HepG2 (cell line): ENCODE data around the gene P4HB. TPM values are rescaled to one million over a fixed set of nuclear protein-coding genes. Genes with fewer than 3 reads are reported as not detected.

Experiments
- CAMTA2 ChIP-seq: sonication (generic); formaldehyde crosslinking; IDR thresholded peaks from 2 replicates; pipeline ENCODE4 v1.4.0; 2020; ENCODE audit warnings: mild to moderate bottlenecking, missing genetic modification reagents, borderline replicate concordance
- CC2D1A ChIP-seq: sonication (generic); formaldehyde crosslinking; IDR thresholded peaks from 2 replicates; pipeline ENCODE4 v1.8.1; 2023; ENCODE audit warnings: mild to moderate bottlenecking, missing genetic modification reagents
- FOXA3 ChIP-seq: IDR thresholded peaks from 2 replicates; pipeline ENCODE4 v1.6.1; 2016; ENCODE audit warnings: missing genetic modification reagents, missing compliant biosample characterization
- GATAD1 ChIP-seq: IDR thresholded peaks from 2 replicates; pipeline ENCODE4 v1.6.1; 2016; ENCODE audit warnings: missing genetic modification reagents, missing compliant biosample characterization
- GLI4 ChIP-seq: sonication (generic); formaldehyde crosslinking; IDR thresholded peaks from 2 replicates; pipeline ENCODE4 v1.5.1; 2020; ENCODE audit warnings: missing genetic modification reagents, mild to moderate bottlenecking, moderate library complexity, borderline replicate concordance
- HOXA7 ChIP-seq: sonication (generic); formaldehyde crosslinking; IDR thresholded peaks from 2 replicates; pipeline ENCODE4 v1.8.1; 2022; ENCODE audit warnings: mild to moderate bottlenecking, missing genetic modification reagents, moderate library complexity
- MED1 ChIP-seq: sonication (generic); formaldehyde crosslinking; IDR thresholded peaks from 2 replicates; pipeline ENCODE4 v1.4.0; 2020; ENCODE audit warnings: missing genetic modification reagents
- SAP130 ChIP-seq: IDR thresholded peaks from 2 replicates; pipeline ENCODE4 v1.6.1; 2016; ENCODE audit warnings: low read depth
- SMYD3 ChIP-seq: sonication (generic); formaldehyde crosslinking; IDR thresholded peaks from 2 replicates; pipeline ENCODE4 v1.8.1; 2023; ENCODE audit warnings: mild to moderate bottlenecking, missing genetic modification reagents
- SP140L ChIP-seq: sonication (generic); formaldehyde crosslinking; IDR thresholded peaks from 2 replicates; pipeline ENCODE4 v1.4.0; 2020; ENCODE audit warnings: missing genetic modification reagents, borderline replicate concordance
- ZFP82 ChIP-seq: sonication (generic); formaldehyde crosslinking; IDR thresholded peaks from 2 replicates; pipeline ENCODE4 v1.5.1; 2020; ENCODE audit warnings: mild to moderate bottlenecking, missing genetic modification reagents, borderline replicate concordance
- ZIK1 ChIP-seq: sonication (generic); formaldehyde crosslinking; IDR thresholded peaks from 2 replicates; pipeline ENCODE4 v1.5.0; 2020; ENCODE audit warnings: mild to moderate bottlenecking, low read depth, missing genetic modification reagents, borderline replicate concordance
- polyA plus RNA-seq, 8 experiments: library from polyadenylated mRNA; depleted of rRNA in 3 of 8; stranded (reverse) in 7 of 8; unstranded in 1 of 8; fragments of >200 nt; fragmentation: Illumina TruSeq in 4 of 8; extraction: Trizol in 4 of 8; gene quantifications; 2 replicates each; pipeline versions ENCODE4 v1.2.1 to v1.2.3, GENCODE V29; 2011 to 2016; ENCODE audit warnings: low read depth in 4 of 8, missing spikeins in 1 of 8, mixed read lengths in 1 of 8; ENCODE audit not compliant: insufficient read depth in 1 of 8
- total RNA-seq, 5 experiments: library from RNA; depleted of rRNA; stranded (reverse); fragments of >200 nt; fragmentation: Illumina TruSeq; extraction: Trizol; gene quantifications; 2 replicates each; pipeline ENCODE4 v1.2.3, GENCODE V29; 2016; ENCODE audit warnings: low read depth in 1 of 5
- TF ChIP-seq, protein P1 (sequence below): sonication (generic); formaldehyde crosslinking; IDR thresholded peaks from 2 replicates; pipeline ENCODE4 v1.5.1; 2020; ENCODE audit warnings: mild to moderate bottlenecking, missing genetic modification reagents, moderate library complexity
- TF ChIP-seq, protein P2 (sequence below): sonication (generic); formaldehyde crosslinking; IDR thresholded peaks from 2 replicates; pipeline ENCODE4 v1.4.0; 2020; ENCODE audit warnings: missing genetic modification reagents, borderline replicate concordance
- TF ChIP-seq, protein P3 (sequence below): sonication (generic); formaldehyde crosslinking; IDR thresholded peaks from 2 replicates; pipeline ENCODE4 v1.8.0; 2022; ENCODE audit warnings: mild to moderate bottlenecking, missing genetic modification reagents, borderline replicate concordance
- TF ChIP-seq, protein P4 (sequence below): sonication (generic); formaldehyde crosslinking; IDR thresholded peaks from 2 replicates; pipeline ENCODE4 v1.5.0; 2020; ENCODE audit warnings: mild to moderate bottlenecking, missing genetic modification reagents, borderline replicate concordance

The P4HB gene
- total and polyA plus RNA-seq, 2 of the 13 experiments (the other 11 are each of a cell fraction or from before 2014, with no cell fraction given) = 185 to 782 TPM

DNA sequence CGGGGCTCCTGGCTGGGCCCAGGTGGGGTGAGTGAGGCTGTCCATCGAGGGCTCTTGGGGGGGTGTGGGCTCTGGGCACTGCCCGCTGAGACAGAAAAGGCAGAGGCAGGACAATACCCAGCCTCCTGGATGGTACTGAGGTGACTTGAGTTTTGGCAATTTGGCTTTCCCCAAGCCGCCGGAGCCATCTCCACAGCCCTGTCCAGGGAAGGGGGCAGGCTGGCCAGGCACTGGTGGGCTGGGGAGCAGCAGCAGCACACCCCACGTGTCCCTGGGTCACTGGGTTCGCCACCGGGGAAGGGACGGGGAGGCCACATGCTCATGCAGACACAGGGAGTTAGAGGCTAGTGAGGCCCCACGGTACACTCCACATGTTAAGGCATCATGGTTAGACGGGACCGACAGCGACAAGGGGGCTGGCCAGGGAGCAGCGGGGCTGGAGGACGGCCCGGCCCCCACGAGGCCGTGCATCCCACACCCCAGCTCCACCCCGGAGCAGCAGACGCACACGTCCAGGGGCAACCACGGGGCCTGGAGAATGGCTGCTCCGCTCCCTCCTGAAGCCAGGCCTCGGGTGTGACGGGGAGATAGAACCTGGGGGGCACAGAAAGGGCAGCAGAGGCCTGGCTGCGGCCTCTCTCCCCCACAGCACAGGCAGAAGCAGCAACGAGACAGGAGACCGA, 7.8 kb upstream of the P4HB start (continued):
- peak; percentile 53; the same call in 1 of the 2 replicates for TF ChIP-seq SMYD3 (CRISPR knock-in tag)
- TF ChIP-seq, protein P1, sequence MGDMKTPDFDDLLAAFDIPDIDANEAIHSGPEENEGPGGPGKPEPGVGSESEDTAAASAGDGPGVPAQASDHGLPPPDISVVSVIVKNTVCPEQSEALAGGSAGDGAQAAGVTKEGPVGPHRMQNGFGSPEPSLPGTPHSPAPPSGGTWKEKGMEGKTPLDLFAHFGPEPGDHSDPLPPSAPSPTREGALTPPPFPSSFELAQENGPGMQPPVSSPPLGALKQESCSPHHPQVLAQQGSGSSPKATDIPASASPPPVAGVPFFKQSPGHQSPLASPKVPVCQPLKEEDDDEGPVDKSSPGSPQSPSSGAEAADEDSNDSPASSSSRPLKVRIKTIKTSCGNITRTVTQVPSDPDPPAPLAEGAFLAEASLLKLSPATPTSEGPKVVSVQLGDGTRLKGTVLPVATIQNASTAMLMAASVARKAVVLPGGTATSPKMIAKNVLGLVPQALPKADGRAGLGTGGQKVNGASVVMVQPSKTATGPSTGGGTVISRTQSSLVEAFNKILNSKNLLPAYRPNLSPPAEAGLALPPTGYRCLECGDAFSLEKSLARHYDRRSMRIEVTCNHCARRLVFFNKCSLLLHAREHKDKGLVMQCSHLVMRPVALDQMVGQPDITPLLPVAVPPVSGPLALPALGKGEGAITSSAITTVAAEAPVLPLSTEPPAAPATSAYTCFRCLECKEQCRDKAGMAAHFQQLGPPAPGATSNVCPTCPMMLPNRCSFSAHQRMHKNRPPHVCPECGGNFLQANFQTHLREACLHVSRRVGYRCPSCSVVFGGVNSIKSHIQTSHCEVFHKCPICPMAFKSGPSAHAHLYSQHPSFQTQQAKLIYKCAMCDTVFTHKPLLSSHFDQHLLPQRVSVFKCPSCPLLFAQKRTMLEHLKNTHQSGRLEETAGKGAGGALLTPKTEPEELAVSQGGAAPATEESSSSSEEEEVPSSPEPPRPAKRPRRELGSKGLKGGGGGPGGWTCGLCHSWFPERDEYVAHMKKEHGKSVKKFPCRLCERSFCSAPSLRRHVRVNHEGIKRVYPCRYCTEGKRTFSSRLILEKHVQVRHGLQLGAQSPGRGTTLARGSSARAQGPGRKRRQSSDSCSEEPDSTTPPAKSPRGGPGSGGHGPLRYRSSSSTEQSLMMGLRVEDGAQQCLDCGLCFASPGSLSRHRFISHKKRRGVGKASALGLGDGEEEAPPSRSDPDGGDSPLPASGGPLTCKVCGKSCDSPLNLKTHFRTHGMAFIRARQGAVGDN (CRISPR knock-in tag) = peak; percentile 30; the same call in 1 of the 2 replicates
- TF ChIP-seq CAMTA2 (CRISPR knock-in tag) = peak; percentile 49; the same call in 1 of the 2 replicates
- TF ChIP-seq CC2D1A (CRISPR knock-in tag) = 0 out of 2 replicates have a peak, but pooled peaks have one; percentile 39
- TF ChIP-seq GLI4 = no peak
- TF ChIP-seq ZFP82 = no peak; the same call in 1 of the 2 replicates
- TF ChIP-seq, protein P2, sequence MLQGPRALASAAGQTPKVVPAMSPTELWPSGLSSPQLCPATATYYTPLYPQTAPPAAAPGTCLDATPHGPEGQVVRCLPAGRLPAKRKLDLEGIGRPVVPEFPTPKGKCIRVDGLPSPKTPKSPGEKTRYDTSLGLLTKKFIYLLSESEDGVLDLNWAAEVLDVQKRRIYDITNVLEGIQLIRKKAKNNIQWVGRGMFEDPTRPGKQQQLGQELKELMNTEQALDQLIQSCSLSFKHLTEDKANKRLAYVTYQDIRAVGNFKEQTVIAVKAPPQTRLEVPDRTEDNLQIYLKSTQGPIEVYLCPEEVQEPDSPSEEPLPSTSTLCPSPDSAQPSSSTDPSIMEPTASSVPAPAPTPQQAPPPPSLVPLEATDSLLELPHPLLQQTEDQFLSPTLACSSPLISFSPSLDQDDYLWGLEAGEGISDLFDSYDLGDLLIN (CRISPR knock-in tag) = peak; percentile 65; the same call in 1 of the 2 replicates
- TF ChIP-seq MED1 (CRISPR knock-in tag) = 0 out of 2 replicates have a peak, but pooled peaks have one; percentile 16
- TF ChIP-seq SP140L (CRISPR knock-in tag) = no peak
- TF ChIP-seq, protein P3, sequence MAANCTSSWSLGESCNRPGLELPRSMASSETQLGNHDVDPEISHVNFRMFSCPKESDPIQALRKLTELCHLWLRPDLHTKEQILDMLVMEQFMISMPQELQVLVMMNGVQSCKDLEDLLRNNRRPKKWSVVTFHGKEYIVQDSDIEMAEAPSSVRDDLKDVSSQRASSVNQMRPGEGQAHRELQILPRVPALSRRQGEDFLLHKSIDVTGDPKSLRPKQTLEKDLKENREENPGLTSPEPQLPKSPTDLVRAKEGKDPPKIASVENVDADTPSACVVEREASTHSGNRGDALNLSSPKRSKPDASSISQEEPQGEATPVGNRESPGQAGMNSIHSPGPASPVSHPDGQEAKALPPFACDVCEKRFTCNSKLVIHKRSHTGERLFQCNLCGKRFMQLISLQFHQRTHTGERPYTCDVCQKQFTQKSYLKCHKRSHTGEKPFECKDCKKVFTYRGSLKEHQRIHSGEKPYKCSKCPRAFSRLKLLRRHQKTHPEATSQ (CRISPR knock-in tag) = peak; percentile 78
- peak; percentile 24; the same call in 1 of the 2 replicates for TF ChIP-seq SAP130 (CRISPR knock-in tag)
- 0 out of 2 replicates have a peak, but pooled peaks have one; percentile 13 for TF ChIP-seq FOXA3
- TF ChIP-seq GATAD1 (CRISPR knock-in tag) = no peak
- TF ChIP-seq, protein P4, sequence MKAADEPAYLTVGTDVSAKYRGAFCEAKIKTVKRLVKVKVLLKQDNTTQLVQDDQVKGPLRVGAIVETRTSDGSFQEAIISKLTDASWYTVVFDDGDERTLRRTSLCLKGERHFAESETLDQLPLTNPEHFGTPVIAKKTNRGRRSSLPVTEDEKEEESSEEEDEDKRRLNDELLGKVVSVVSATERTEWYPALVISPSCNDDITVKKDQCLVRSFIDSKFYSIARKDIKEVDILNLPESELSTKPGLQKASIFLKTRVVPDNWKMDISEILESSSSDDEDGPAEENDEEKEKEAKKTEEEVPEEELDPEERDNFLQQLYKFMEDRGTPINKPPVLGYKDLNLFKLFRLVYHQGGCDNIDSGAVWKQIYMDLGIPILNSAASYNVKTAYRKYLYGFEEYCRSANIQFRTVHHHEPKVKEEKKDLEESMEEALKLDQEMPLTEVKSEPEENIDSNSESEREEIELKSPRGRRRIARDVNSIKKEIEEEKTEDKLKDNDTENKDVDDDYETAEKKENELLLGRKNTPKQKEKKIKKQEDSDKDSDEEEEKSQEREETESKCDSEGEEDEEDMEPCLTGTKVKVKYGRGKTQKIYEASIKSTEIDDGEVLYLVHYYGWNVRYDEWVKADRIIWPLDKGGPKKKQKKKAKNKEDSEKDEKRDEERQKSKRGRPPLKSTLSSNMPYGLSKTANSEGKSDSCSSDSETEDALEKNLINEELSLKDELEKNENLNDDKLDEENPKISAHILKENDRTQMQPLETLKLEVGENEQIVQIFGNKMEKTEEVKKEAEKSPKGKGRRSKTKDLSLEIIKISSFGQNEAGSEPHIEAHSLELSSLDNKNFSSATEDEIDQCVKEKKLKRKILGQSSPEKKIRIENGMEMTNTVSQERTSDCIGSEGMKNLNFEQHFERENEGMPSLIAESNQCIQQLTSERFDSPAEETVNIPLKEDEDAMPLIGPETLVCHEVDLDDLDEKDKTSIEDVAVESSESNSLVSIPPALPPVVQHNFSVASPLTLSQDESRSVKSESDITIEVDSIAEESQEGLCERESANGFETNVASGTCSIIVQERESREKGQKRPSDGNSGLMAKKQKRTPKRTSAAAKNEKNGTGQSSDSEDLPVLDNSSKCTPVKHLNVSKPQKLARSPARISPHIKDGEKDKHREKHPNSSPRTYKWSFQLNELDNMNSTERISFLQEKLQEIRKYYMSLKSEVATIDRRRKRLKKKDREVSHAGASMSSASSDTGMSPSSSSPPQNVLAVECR = no peak
- TF ChIP-seq HOXA7 (CRISPR knock-in tag) = 0 out of 2 replicates have a peak, but pooled peaks have one; percentile 54
- no peak for TF ChIP-seq ZIK1 (CRISPR knock-in tag)
